ENCODE measurements around the gene KCND2.

KCND2 gene

DNA sequence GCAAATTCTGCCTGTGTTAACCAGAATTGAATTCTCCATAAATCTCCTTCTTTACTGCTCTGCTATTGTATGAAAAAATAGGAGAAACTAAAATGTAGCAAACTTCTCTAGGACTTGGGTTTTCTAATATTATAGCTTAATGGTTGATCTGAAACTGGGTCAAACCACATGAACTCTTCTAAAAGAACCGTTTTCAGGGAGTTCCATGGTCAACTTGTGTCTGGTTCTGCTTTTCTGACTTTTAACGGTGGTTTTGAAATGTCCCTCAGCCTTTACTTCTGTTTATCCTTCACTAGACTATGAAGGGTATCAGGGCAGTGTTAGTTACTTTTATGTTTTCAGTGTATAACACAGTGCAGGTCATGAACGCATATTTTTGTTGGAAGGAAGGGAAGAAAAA, 342.7 kb downstream of the KCND2 start:
- H3K27me3 ChIP-seq (ENCODE audit: insufficient read depth, low read length, poor library complexity): no peaks in the 10 kb centered on the region
- no peak overlapping the region for H3K4me3 ChIP-seq (ENCODE audit: low read depth in 1 of 2, low read length in 2 of 2)
- no peak for DNase-seq
- no peaks in the 10 kb centered on the region for H3K79me2 ChIP-seq (ENCODE audit: insufficient read depth, low read length)
- H3K4me2 ChIP-seq (ENCODE audit: insufficient read depth, low read length): no peak overlapping the region
- no peaks in the 10 kb centered on the region for H3K4me1 ChIP-seq (ENCODE audit: insufficient read depth, low read length)
- no peaks in the 10 kb centered on the region for H3K36me3 ChIP-seq (ENCODE audit: insufficient read depth, low read length)
- no peak overlapping the region for H2AFZ ChIP-seq (ENCODE audit: low read depth, low read length)
- H3K27ac ChIP-seq (ENCODE audit: low read length): no peak overlapping the region
- TF ChIP-seq, protein P1, sequence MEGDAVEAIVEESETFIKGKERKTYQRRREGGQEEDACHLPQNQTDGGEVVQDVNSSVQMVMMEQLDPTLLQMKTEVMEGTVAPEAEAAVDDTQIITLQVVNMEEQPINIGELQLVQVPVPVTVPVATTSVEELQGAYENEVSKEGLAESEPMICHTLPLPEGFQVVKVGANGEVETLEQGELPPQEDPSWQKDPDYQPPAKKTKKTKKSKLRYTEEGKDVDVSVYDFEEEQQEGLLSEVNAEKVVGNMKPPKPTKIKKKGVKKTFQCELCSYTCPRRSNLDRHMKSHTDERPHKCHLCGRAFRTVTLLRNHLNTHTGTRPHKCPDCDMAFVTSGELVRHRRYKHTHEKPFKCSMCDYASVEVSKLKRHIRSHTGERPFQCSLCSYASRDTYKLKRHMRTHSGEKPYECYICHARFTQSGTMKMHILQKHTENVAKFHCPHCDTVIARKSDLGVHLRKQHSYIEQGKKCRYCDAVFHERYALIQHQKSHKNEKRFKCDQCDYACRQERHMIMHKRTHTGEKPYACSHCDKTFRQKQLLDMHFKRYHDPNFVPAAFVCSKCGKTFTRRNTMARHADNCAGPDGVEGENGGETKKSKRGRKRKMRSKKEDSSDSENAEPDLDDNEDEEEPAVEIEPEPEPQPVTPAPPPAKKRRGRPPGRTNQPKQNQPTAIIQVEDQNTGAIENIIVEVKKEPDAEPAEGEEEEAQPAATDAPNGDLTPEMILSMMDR (IDR thresholded peaks at IDR 0.05; ENCODE audit: borderline replicate concordance, extremely low read depth, low read length, poor library complexity, severe bottlenecking): no peak
- TF ChIP-seq EZH2 (IDR thresholded peaks at IDR 0.05; ENCODE audit: borderline replicate concordance, low read depth, low read length, severe bottlenecking): no peak
- no peaks in the 10 kb centered on the region for H3K9me3 ChIP-seq (ENCODE audit: insufficient read depth, low read length, severe bottlenecking)
- H3K9ac ChIP-seq (ENCODE audit: low read depth, low read length): no peak overlapping the region
- no peak for ATAC-seq (ENCODE audit: insufficient read depth, low read depth)
- no peaks in the 10 kb centered on the region for H4K20me1 ChIP-seq (ENCODE audit: insufficient read depth, low read length)

DNA sequence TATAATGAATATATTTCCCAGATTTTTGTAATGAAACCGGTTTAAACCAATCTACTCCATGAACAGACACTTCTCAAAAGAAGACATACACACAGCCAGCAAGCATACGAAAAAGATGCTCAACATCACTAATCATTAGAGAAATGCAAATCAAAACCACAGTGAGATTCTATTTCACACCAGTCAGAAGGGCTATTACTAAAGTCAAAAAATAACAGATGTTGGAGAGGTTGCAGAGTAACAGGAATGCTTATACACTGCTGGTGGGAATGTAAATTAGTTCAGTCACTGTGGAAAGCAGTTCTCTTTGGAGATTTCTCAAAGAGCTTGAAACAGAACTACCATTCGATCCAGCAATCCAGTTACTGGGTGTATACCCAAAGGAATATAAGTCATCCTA, 344.3 kb downstream of the KCND2 start:
- no peak overlapping the region for H3K4me3 ChIP-seq (ENCODE audit: low read depth in 1 of 2, low read length in 2 of 2)
- H4K20me1 ChIP-seq (ENCODE audit: insufficient read depth, low read length): no peaks in the 10 kb centered on the region
- no peaks in the 10 kb centered on the region for H3K4me1 ChIP-seq (ENCODE audit: insufficient read depth, low read length)
- TF ChIP-seq, protein P1 (IDR thresholded peaks at IDR 0.05; ENCODE audit: borderline replicate concordance, extremely low read depth, low read length, poor library complexity, severe bottlenecking): no peak
- TF ChIP-seq EZH2 (IDR thresholded peaks at IDR 0.05; ENCODE audit: borderline replicate concordance, low read depth, low read length, severe bottlenecking): no peak
- H3K27me3 ChIP-seq (ENCODE audit: insufficient read depth, low read length, poor library complexity): no peaks in the 10 kb centered on the region
- H3K9me3 ChIP-seq (ENCODE audit: insufficient read depth, low read length, severe bottlenecking): no peaks in the 10 kb centered on the region
- no peak overlapping the region for H3K9ac ChIP-seq (ENCODE audit: low read depth, low read length)
- no peaks in the 10 kb centered on the region for H3K36me3 ChIP-seq (ENCODE audit: insufficient read depth, low read length)
- no peak overlapping the region for H2AFZ ChIP-seq (ENCODE audit: low read depth, low read length)
- DNase-seq (no peak), ATAC-seq (ENCODE audit: insufficient read depth, low read depth) (no peak)
- no peak overlapping the region for H3K4me2 ChIP-seq (ENCODE audit: insufficient read depth, low read length)
- no peaks in the 10 kb centered on the region for H3K79me2 ChIP-seq (ENCODE audit: insufficient read depth, low read length)
- H3K27ac ChIP-seq (ENCODE audit: low read length): no peak overlapping the region

DNA sequence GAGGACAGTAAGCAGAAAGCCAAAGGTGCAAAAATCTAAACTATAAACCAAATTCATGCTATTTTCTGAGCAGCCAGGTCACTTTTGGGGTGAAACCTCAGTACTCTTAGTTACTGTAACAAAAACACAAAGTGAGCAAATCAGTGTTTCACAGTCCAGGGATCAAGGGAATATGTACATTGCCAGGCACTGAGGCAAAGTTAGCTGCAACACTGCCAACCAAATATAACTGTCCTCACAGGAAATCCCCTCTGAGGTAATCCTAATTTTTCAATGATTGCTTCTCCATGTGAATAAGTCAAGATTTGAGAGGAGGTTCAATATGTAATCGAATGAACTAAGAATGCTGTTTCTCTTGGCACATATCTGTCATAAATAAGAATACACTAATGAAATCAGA, 355.3 kb downstream of the KCND2 start:
- H3K4me3 ChIP-seq (ENCODE audit: low read depth in 1 of 2, low read length in 2 of 2): no peak overlapping the region
- H4K20me1 ChIP-seq (ENCODE audit: insufficient read depth, low read length): no peaks in the 10 kb centered on the region
- no peak overlapping the region for H2AFZ ChIP-seq (ENCODE audit: low read depth, low read length)
- DNase-seq (no peak), ATAC-seq (ENCODE audit: insufficient read depth, low read depth) (no peak)
- H3K27me3 ChIP-seq (ENCODE audit: insufficient read depth, low read length, poor library complexity): no peaks in the 10 kb centered on the region
- H3K9ac ChIP-seq (ENCODE audit: low read depth, low read length): no peak overlapping the region
- H3K4me2 ChIP-seq (ENCODE audit: insufficient read depth, low read length): no peak overlapping the region
- no peaks in the 10 kb centered on the region for H3K4me1 ChIP-seq (ENCODE audit: insufficient read depth, low read length)
- no peaks in the 10 kb centered on the region for H3K9me3 ChIP-seq (ENCODE audit: insufficient read depth, low read length, severe bottlenecking)
- no peaks in the 10 kb centered on the region for H3K36me3 ChIP-seq (ENCODE audit: insufficient read depth, low read length)
- TF ChIP-seq EZH2 (IDR thresholded peaks at IDR 0.05; ENCODE audit: borderline replicate concordance, low read depth, low read length, severe bottlenecking): no peak
- TF ChIP-seq, protein P1 (IDR thresholded peaks at IDR 0.05; ENCODE audit: borderline replicate concordance, extremely low read depth, low read length, poor library complexity, severe bottlenecking): no peak
- H3K27ac ChIP-seq (ENCODE audit: low read length): no peak overlapping the region
- H3K79me2 ChIP-seq (ENCODE audit: insufficient read depth, low read length): no peaks in the 10 kb centered on the region

DNA sequence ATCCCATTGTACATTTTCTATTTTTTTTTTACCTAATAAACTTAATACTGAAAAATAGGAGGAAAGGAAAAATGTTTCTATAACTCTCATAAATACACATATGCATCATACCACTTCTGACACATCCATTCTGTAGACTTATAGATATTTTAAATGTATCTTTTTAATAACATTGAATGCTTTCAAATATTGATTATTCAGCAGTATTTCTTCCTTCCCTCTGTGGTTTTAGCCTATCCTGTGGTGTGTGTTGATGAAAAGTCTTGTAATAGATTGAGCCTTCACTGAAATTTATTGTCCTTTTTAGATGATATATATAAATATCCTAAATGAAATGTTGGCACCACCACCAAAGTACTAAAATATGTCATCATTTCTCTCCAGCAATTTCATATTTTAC, 366.9 kb downstream of the KCND2 start:
- no peak for TF ChIP-seq EZH2 (IDR thresholded peaks at IDR 0.05; ENCODE audit: borderline replicate concordance, low read depth, low read length, severe bottlenecking)
- TF ChIP-seq, protein P1 (IDR thresholded peaks at IDR 0.05; ENCODE audit: borderline replicate concordance, extremely low read depth, low read length, poor library complexity, severe bottlenecking): no peak
- Histone ChIP-seq H3K79me2 (ENCODE audit: insufficient read depth, low read length) (no peaks in the 10 kb centered on the region), H3K4me2 (ENCODE audit: insufficient read depth, low read length) (no peak overlapping the region), H3K4me1 (ENCODE audit: insufficient read depth, low read length) (no peaks in the 10 kb centered on the region), H4K20me1 (ENCODE audit: insufficient read depth, low read length) (no peaks in the 10 kb centered on the region), H3K4me3 (ENCODE audit: low read depth in 1 of 2, low read length in 2 of 2) (no peak overlapping the region), H2AFZ (ENCODE audit: low read depth, low read length) (no peak overlapping the region), H3K27me3 (ENCODE audit: insufficient read depth, low read length, poor library complexity) (no peaks in the 10 kb centered on the region), H3K9me3 (ENCODE audit: insufficient read depth, low read length, severe bottlenecking) (no peaks in the 10 kb centered on the region), H3K27ac (ENCODE audit: low read length) (no peak overlapping the region), H3K9ac (ENCODE audit: low read depth, low read length) (no peak overlapping the region), H3K36me3 (ENCODE audit: insufficient read depth, low read length) (no peaks in the 10 kb centered on the region)
- ATAC-seq (ENCODE audit: insufficient read depth, low read depth): no peak
- DNase-seq: no peak

All from DND-41 (cell line).